ENCODE results near the gene TMX3.

TMX3 gene

GRCh38 chr18:68725346-68725745 is 10.4 kb upstream of the TMX3 start:
- no peaks in the 10 kb centered on the region for H3K36me3 Mint-ChIP-seq (ENCODE audit: low read depth)
- no peak overlapping the region for H3K4me3 Mint-ChIP-seq
- H3K4me1 Mint-ChIP-seq (ENCODE audit: low read depth), result peaks cover 26% of the 10 kb centered on the region
- DNase-seq, result no peak
- no peaks in the 10 kb centered on the region for H3K9me3 Mint-ChIP-seq
- no peak overlapping the region for H3K27ac Mint-ChIP-seq
- H3K27me3 Mint-ChIP-seq, result no peaks in the 10 kb centered on the region

- H3K9me3 Mint-ChIP-seq, result no peaks in the 10 kb centered on the region
- no peaks in the 10 kb centered on the region for H3K27me3 Mint-ChIP-seq
- no peak for DNase-seq
- H3K4me1 Mint-ChIP-seq (ENCODE audit: low read depth), result peaks cover 27% of the 10 kb centered on the region
- H3K4me3 Mint-ChIP-seq, result no peak overlapping the region
- H3K36me3 Mint-ChIP-seq (ENCODE audit: low read depth), result no peaks in the 10 kb centered on the region
- H3K27ac Mint-ChIP-seq, result no peak overlapping the region
Observed at GRCh38 chr18:68724021-68724420, 9.1 kb upstream of the TMX3 start.

GRCh38 chr18:68723539-68723938 is 8.6 kb upstream of the TMX3 start:
- Mint-ChIP-seq H3K36me3 (ENCODE audit: low read depth) (no peaks in the 10 kb centered on the region), H3K9me3 (no peaks in the 10 kb centered on the region), H3K4me3 (no peak overlapping the region), H3K4me1 (ENCODE audit: low read depth) (peaks cover 27% of the 10 kb centered on the region), H3K27ac (no peak overlapping the region), H3K27me3 (no peaks in the 10 kb centered on the region)
- no peak for DNase-seq

GRCh38 chr18:68722821-68723220 is 7.9 kb upstream of the TMX3 start:
- H3K4me3 Mint-ChIP-seq, result no peak overlapping the region
- no peak for DNase-seq
- peaks cover under 1% of the 10 kb centered on the region for H3K36me3 Mint-ChIP-seq (ENCODE audit: low read depth)
- H3K27ac Mint-ChIP-seq, result no peak overlapping the region
- no peaks in the 10 kb centered on the region for H3K27me3 Mint-ChIP-seq
- peaks cover 27% of the 10 kb centered on the region for H3K4me1 Mint-ChIP-seq (ENCODE audit: low read depth)
- no peaks in the 10 kb centered on the region for H3K9me3 Mint-ChIP-seq

GRCh38 chr18:68721681-68722583 is 7.0 kb upstream of the TMX3 start:
- Mint-ChIP-seq H3K27ac (peak overlapping the region; percentile 86), H3K4me3 (peak overlapping the region; percentile 73), H3K9me3 (no peaks in the 10 kb centered on the region), H3K36me3 (ENCODE audit: low read depth) (peaks cover 3% of the 10 kb centered on the region), H3K27me3 (no peaks in the 10 kb centered on the region), H3K4me1 (ENCODE audit: low read depth) (peaks cover 27% of the 10 kb centered on the region)
- DNase-seq, result no peak

GRCh38 chr18:68714366-68714711 is 569 bp downstream of the TMX3 start:
- peak overlapping the region; percentile 94 for H3K4me3 Mint-ChIP-seq
- H3K27ac Mint-ChIP-seq, result peak overlapping the region; percentile 95
- no peaks in the 10 kb centered on the region for H3K27me3 Mint-ChIP-seq
- DNase-seq, result no peak
- no peaks in the 10 kb centered on the region for H3K9me3 Mint-ChIP-seq
- H3K4me1 Mint-ChIP-seq (ENCODE audit: low read depth), result peaks cover 47% of the 10 kb centered on the region
- peaks cover 59% of the 10 kb centered on the region for H3K36me3 Mint-ChIP-seq (ENCODE audit: low read depth)

DNA sequence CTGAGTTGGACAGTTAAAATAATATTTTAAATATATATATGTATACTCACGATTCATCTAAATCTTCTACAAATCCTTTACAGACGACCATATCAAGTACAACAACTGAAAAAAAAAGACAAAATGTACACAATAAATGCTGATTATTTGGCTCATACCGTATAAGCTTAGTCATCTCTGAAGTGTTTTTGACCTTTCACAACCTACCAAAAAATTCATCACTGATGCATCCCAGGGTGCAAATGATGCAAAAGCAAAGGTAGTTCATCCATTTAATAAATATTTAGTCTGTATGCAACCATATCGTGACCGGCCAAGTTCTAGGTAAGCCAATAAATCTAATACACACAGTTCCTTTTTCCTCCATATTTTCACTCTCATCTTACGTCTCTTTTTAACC is 1.1 kb downstream of the TMX3 start:
- H3K27me3 Mint-ChIP-seq, result no peaks in the 10 kb centered on the region
- H3K36me3 Mint-ChIP-seq (ENCODE audit: low read depth), result peaks cover 64% of the 10 kb centered on the region
- peak overlapping the region; percentile 94 for H3K4me3 Mint-ChIP-seq
- no peak for DNase-seq
- H3K9me3 Mint-ChIP-seq, result no peaks in the 10 kb centered on the region
- peaks cover 52% of the 10 kb centered on the region for H3K4me1 Mint-ChIP-seq (ENCODE audit: low read depth)
- peak overlapping the region; percentile 95 for H3K27ac Mint-ChIP-seq

DNA sequence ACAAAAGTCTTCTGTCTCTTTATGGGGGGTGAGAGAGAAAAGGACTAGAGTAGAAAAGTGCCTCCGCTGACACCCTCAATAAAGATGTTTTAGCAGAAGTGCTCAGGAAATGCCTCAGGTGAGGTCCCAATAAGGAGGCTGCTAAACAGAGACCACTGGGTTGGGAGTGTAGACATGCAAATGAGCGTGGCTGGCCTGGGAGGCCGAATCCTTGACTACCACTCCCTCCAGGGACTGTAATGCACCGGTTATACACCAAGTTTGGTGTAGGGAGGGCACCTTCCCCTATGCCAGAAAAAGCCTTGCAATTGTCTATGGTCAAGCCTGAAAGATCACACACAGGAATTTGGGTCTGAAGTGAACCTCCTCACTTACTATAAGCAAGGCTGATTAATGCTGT is 1.8 kb downstream of the TMX3 start:
- H3K4me3 Mint-ChIP-seq, result peak overlapping the region; percentile 94
- peaks cover 71% of the 10 kb centered on the region for H3K36me3 Mint-ChIP-seq (ENCODE audit: low read depth)
- DNase-seq, result no peak
- peaks cover 59% of the 10 kb centered on the region for H3K4me1 Mint-ChIP-seq (ENCODE audit: low read depth)
- no peaks in the 10 kb centered on the region for H3K9me3 Mint-ChIP-seq
- no peaks in the 10 kb centered on the region for H3K27me3 Mint-ChIP-seq
- peak overlapping the region; percentile 74 for H3K27ac Mint-ChIP-seq

GRCh38 chr18:68707646-68708045 is 7.3 kb downstream of the TMX3 start:
- H3K36me3 Mint-ChIP-seq (ENCODE audit: low read depth), result peaks cover 92% of the 10 kb centered on the region
- no peak overlapping the region for H3K4me3 Mint-ChIP-seq
- DNase-seq, result no peak
- no peak overlapping the region for H3K27ac Mint-ChIP-seq
- peaks cover 66% of the 10 kb centered on the region for H3K4me1 Mint-ChIP-seq (ENCODE audit: low read depth)
- no peaks in the 10 kb centered on the region for H3K9me3 Mint-ChIP-seq
- H3K27me3 Mint-ChIP-seq, result no peaks in the 10 kb centered on the region

- peak overlapping the region; percentile 74 for H3K27ac Mint-ChIP-seq
- H3K9me3 Mint-ChIP-seq, result no peaks in the 10 kb centered on the region
- H3K27me3 Mint-ChIP-seq, result no peaks in the 10 kb centered on the region
- no peak for DNase-seq
- H3K36me3 Mint-ChIP-seq (ENCODE audit: low read depth), result peaks cover 85% of the 10 kb centered on the region
- H3K4me1 Mint-ChIP-seq (ENCODE audit: low read depth), result peaks cover 57% of the 10 kb centered on the region
- no peak overlapping the region for H3K4me3 Mint-ChIP-seq
Observed at GRCh38 chr18:68705119-68705518, 9.8 kb downstream of the TMX3 start.

DNA sequence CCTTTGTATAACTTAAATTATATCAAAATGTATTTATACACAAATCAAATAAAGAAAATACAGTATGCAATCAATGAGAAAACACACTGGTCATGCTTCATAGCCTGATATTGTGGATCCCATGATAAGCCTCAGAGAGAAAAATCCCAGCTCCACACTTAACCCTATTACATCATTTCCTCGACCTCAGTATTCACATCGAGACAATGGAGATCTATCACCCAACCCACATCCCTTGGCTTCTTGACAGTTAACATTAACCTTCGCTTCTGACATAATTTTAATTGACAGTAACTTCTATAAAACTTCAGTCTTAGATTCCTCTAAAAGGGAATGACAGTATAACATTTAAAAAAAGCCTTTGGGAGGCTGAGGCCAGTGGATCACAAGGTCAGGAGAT is 11.6 kb downstream of the TMX3 start:
- no peak overlapping the region for H3K27ac Mint-ChIP-seq

GRCh38 chr18:68701353-68701752 is 13.6 kb downstream of the TMX3 start:
- Mint-ChIP-seq H3K4me3 (no peak overlapping the region), H3K27ac (no peak overlapping the region), H3K27me3 (no peaks in the 10 kb centered on the region), H3K36me3 (ENCODE audit: low read depth) (peaks cover 84% of the 10 kb centered on the region), H3K4me1 (ENCODE audit: low read depth) (peaks cover 31% of the 10 kb centered on the region), H3K9me3 (no peaks in the 10 kb centered on the region)
- DNase-seq, result no peak

More for the DNA sequence above, 11.6 kb downstream of the TMX3 start:
- peaks cover 84% of the 10 kb centered on the region for H3K36me3 Mint-ChIP-seq (ENCODE audit: low read depth)
- peaks cover 43% of the 10 kb centered on the region for H3K4me1 Mint-ChIP-seq (ENCODE audit: low read depth)
- no peak overlapping the region for H3K4me3 Mint-ChIP-seq
- no peaks in the 10 kb centered on the region for H3K27me3 Mint-ChIP-seq
- H3K9me3 Mint-ChIP-seq, result no peaks in the 10 kb centered on the region
- no peak for DNase-seq

GRCh38 chr18:68699043-68699442 is 15.9 kb downstream of the TMX3 start:
- no peaks in the 10 kb centered on the region for H3K9me3 Mint-ChIP-seq
- DNase-seq, result no peak
- H3K4me1 Mint-ChIP-seq (ENCODE audit: low read depth), result peaks cover 19% of the 10 kb centered on the region
- H3K27me3 Mint-ChIP-seq, result no peaks in the 10 kb centered on the region
- H3K36me3 Mint-ChIP-seq (ENCODE audit: low read depth), result peaks cover 84% of the 10 kb centered on the region
- no peak overlapping the region for H3K4me3 Mint-ChIP-seq
- H3K27ac Mint-ChIP-seq, result no peak overlapping the region

DNA sequence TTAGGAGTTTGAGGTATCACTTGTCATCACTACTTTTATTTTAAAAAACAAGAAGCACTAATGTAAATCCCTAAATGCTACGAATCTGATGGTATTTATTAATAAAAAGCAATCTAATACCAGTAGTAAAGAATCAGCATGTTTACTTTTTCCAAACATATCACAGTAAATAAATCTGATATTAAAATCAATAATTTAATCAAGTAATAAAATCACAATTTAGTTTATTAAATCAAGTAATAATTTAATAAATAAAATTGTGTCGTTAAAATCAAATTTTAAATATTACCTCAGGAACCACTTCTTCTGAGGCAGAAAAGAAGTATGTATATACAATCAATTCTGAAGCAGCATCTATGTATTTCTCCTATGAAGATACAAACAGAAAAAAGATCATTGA is 18.0 kb downstream of the TMX3 start:
- no peak for DNase-seq
- H3K4me3 Mint-ChIP-seq, result no peak overlapping the region
- no peaks in the 10 kb centered on the region for H3K27me3 Mint-ChIP-seq
- peaks cover 83% of the 10 kb centered on the region for H3K36me3 Mint-ChIP-seq (ENCODE audit: low read depth)
- no peaks in the 10 kb centered on the region for H3K9me3 Mint-ChIP-seq
- H3K4me1 Mint-ChIP-seq (ENCODE audit: low read depth), result peaks cover 7% of the 10 kb centered on the region
- H3K27ac Mint-ChIP-seq, result no peak overlapping the region

DNA sequence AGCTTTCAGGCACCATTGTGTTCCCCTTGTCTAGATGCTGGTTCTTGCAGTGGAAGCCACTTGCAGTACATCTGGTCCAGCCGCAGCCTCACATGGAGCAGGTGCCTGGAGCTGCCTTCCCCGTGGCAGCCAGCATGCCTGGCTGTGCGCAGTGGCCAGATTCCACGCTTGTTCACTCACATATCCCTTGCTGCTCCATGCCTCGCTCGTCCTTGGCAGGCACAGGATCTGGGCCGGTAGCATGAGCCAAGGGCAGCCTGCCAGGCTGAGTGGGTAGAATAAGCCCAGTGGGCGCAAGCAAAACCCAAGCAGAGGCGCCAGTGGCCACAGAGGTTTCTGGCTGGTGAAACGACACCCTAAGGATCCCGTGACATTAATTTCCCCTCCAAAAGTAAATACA is 20.6 kb downstream of the TMX3 start:
- no peak for DNase-seq
- Mint-ChIP-seq H3K9me3 (no peaks in the 10 kb centered on the region), H3K27me3 (no peaks in the 10 kb centered on the region), H3K4me1 (ENCODE audit: low read depth) (peaks cover 2% of the 10 kb centered on the region), H3K36me3 (ENCODE audit: low read depth) (peaks cover 86% of the 10 kb centered on the region), H3K4me3 (no peak overlapping the region), H3K27ac (no peak overlapping the region)
